ENCODE data around the gene DBF4B. TPM values are rescaled to one million over a fixed set of nuclear protein-coding genes. Genes with fewer than 3 reads are reported as not detected.
A peak's percentile ranks its signal among the peaks of the same experiment; 100 is the strongest.

Gene DBF4B
- total and polyA plus RNA-seq, 5 experiments from 2014 or later: 0.55 to 9.2 (median 1.2) TPM

GRCh38 chr17:44757918-44758413 lies 49.5 kb downstream of the DBF4B start:
- peak overlapping the region; percentile 38 to 84 (median 68) for H3K4me3 Mint-ChIP-seq

GRCh38 chr17:44758414-44759085 lies 50.1 kb downstream of the DBF4B start, which contains the start of gene ADAM11:
Gene ADAM11, plus strand, starts transcription at chr17:44758988. Its CDS starts 212 bp downstream, at chr17:44759200.
- DNase-seq: peak in 3 of 10 donors; percentile 12 to 24 (median 19)
- Mint-ChIP-seq H3K27me3 (peaks cover 7 to 37% (median 27%) of the 10 kb centered on the region in 5 donors), H3K27ac (no peak within 1 kb of the TSS), H3K4me1 (peaks cover 0 to 2% (median under 1%) of the 10 kb centered on the region in 4 donors), H3K36me3 (no peaks in the 10 kb centered on the region), H3K4me3 (peak within 1 kb of the TSS; percentile 43 to 84 (median 68)), H3K9me3 (no peaks in the 10 kb centered on the region)
- POLR2A ChIA-PET: no interaction called here
- ATAC-seq: peak; percentile 70 to 83

More at GRCh38 chr17:44757918-44758413, 49.5 kb downstream of the DBF4B start:
- Mint-ChIP-seq H3K9me3 (no peaks in the 10 kb centered on the region), H3K36me3 (no peaks in the 10 kb centered on the region), H3K27me3 (peaks cover 7 to 36% (median 27%) of the 10 kb centered on the region in 5 donors), H3K27ac (no peak overlapping the region), H3K4me1 (peaks cover 0 to 2% (median under 1%) of the 10 kb centered on the region in 4 donors)
- ATAC-seq (no peak), DNase-seq (no peak)
- POLR2A ChIA-PET: no interaction called here

- DNase-seq (no peak), ATAC-seq (peak; percentile 36 to 58)
- H3K9me3 Mint-ChIP-seq: no peaks in the 10 kb centered on the region
- peaks cover 7 to 43% (median 28%) of the 10 kb centered on the region in 5 donors for H3K27me3 Mint-ChIP-seq
- peak overlapping the region in 3 of 10 donors; percentile 30 to 43 (median 43) for H3K4me3 Mint-ChIP-seq
- no peaks in the 10 kb centered on the region for H3K36me3 Mint-ChIP-seq
- no peak overlapping the region for H3K27ac Mint-ChIP-seq
- H3K4me1 Mint-ChIP-seq: peaks cover 0 to 2% (median under 1%) of the 10 kb centered on the region in 4 donors
- POLR2A ChIA-PET: no interaction called here
Measured at GRCh38 chr17:44759086-44759915, 50.8 kb downstream of the DBF4B start.

- H3K27me3 Mint-ChIP-seq: peaks cover 7 to 48% (median 29%) of the 10 kb centered on the region in 5 donors
Measured at GRCh38 chr17:44759916-44760243, 51.4 kb downstream of the DBF4B start.

GRCh38 chr17:44760474-44761308 lies 52.2 kb downstream of the DBF4B start:
- H3K4me3 Mint-ChIP-seq: peak overlapping the region in 6 of 10 donors; percentile 1 to 66 (median 37)
- H3K27ac Mint-ChIP-seq: no peak overlapping the region
- ATAC-seq: no peak

More at GRCh38 chr17:44759916-44760243, 51.4 kb downstream of the DBF4B start:
- no peak overlapping the region for H3K27ac Mint-ChIP-seq
- ATAC-seq (no peak), DNase-seq (no peak)
- peak overlapping the region in 5 of 10 donors; percentile 10 to 30 (median 28) for H3K4me3 Mint-ChIP-seq
- no peaks in the 10 kb centered on the region for H3K9me3 Mint-ChIP-seq
- H3K4me1 Mint-ChIP-seq: peaks cover 0 to 2% (median under 1%) of the 10 kb centered on the region in 4 donors
- no peaks in the 10 kb centered on the region for H3K36me3 Mint-ChIP-seq
- POLR2A ChIA-PET: no interaction called here

GRCh38 chr17:44761932-44762810 lies 53.7 kb downstream of the DBF4B start:
- no peak for DNase-seq
- Mint-ChIP-seq H3K9me3 (no peaks in the 10 kb centered on the region), H3K27ac (no peak overlapping the region), H3K36me3 (no peaks in the 10 kb centered on the region), H3K4me3 (no peak overlapping the region), H3K27me3 (peaks cover 7 to 58% (median 33%) of the 10 kb centered on the region in 5 donors), H3K4me1 (peaks cover 0 to 2% (median under 1%) of the 10 kb centered on the region in 4 donors)
- ATAC-seq: no peak
- POLR2A ChIA-PET: no interaction called here

More at GRCh38 chr17:44760474-44761308, 52.2 kb downstream of the DBF4B start:
- POLR2A ChIA-PET: interaction anchor here (0.6 kb wide), 1 partner anchor 1800 kb away, joined by 3 read pairs; no protein-coding TSS in a partner anchor
- Mint-ChIP-seq H3K36me3 (no peaks in the 10 kb centered on the region), H3K4me1 (peaks cover 0 to 2% (median under 1%) of the 10 kb centered on the region in 4 donors), H3K9me3 (no peaks in the 10 kb centered on the region), H3K27me3 (peaks cover 7 to 49% (median 29%) of the 10 kb centered on the region in 5 donors)
- DNase-seq: no peak

GRCh38 chr17:44763170-44763569 lies 54.7 kb downstream of the DBF4B start:
- H3K27me3 Mint-ChIP-seq: peaks cover 7 to 52% (median 33%) of the 10 kb centered on the region in 5 donors
- H3K4me1 Mint-ChIP-seq: peaks cover 0 to 1% (median under 1%) of the 10 kb centered on the region in 4 donors
- ATAC-seq (no peak), DNase-seq (no peak)
- no peaks in the 10 kb centered on the region for H3K9me3 Mint-ChIP-seq
- H3K36me3 Mint-ChIP-seq: no peaks in the 10 kb centered on the region
- POLR2A ChIA-PET: no interaction called here
- no peak overlapping the region for H3K27ac Mint-ChIP-seq
- no peak overlapping the region for H3K4me3 Mint-ChIP-seq

GRCh38 chr17:44765965-44766364 lies 57.5 kb downstream of the DBF4B start:
- DNase-seq: no peak
- Mint-ChIP-seq H3K27me3 (peaks cover 7 to 51% (median 31%) of the 10 kb centered on the region in 5 donors), H3K4me1 (peaks cover 0 to 5% (median 2%) of the 10 kb centered on the region in 4 donors), H3K27ac (peak overlapping the region in 1 of 10 donors; percentile 67), H3K4me3 (no peak overlapping the region), H3K36me3 (no peaks in the 10 kb centered on the region), H3K9me3 (no peaks in the 10 kb centered on the region)
- POLR2A ChIA-PET: no interaction called here
- ATAC-seq: no peak

GRCh38 chr17:44766409-44767038 lies 58.1 kb downstream of the DBF4B start:
- H3K36me3 Mint-ChIP-seq: no peaks in the 10 kb centered on the region
- DNase-seq: no peak
- peak overlapping the region in 1 of 10 donors; percentile 67 for H3K27ac Mint-ChIP-seq
- peaks cover 0 to 5% (median 2%) of the 10 kb centered on the region in 4 donors for H3K4me1 Mint-ChIP-seq
- H3K9me3 Mint-ChIP-seq: no peaks in the 10 kb centered on the region
- ATAC-seq: no peak
- no peak overlapping the region for H3K4me3 Mint-ChIP-seq
- POLR2A ChIA-PET: interaction anchor here (0.6 to 0.7 kb wide), 2 partner anchors 70 to 1406 kb away, joined by 3 to 5 read pairs; no protein-coding TSS in a partner anchor
- H3K27me3 Mint-ChIP-seq: peaks cover 3 to 45% (median 25%) of the 10 kb centered on the region in 5 donors

- H3K27me3 Mint-ChIP-seq: peaks cover 3 to 44% (median 23%) of the 10 kb centered on the region in 5 donors
- ATAC-seq (no peak), DNase-seq (no peak)
- POLR2A ChIA-PET: interaction anchor here (0.7 kb wide), 1 partner anchor 1407 kb away, joined by 3 read pairs; no protein-coding TSS in a partner anchor
- no peaks in the 10 kb centered on the region for H3K36me3 Mint-ChIP-seq
- H3K9me3 Mint-ChIP-seq: no peaks in the 10 kb centered on the region
- H3K4me1 Mint-ChIP-seq: peaks cover 0 to 5% (median 2%) of the 10 kb centered on the region in 4 donors
- H3K4me3 Mint-ChIP-seq: no peak overlapping the region
- H3K27ac Mint-ChIP-seq: no peak overlapping the region
Measured at GRCh38 chr17:44767493-44767892, 59.0 kb downstream of the DBF4B start.
